ENCODE results near the gene TOP1. TPM values are rescaled to one million over a fixed set of nuclear protein-coding genes. Genes with fewer than 3 reads are reported as not detected.

Gene TOP1
- polyA plus RNA-seq, 1 of the 3 experiments (the other 2 are of a cell fraction) = 11.9 TPM

DNA sequence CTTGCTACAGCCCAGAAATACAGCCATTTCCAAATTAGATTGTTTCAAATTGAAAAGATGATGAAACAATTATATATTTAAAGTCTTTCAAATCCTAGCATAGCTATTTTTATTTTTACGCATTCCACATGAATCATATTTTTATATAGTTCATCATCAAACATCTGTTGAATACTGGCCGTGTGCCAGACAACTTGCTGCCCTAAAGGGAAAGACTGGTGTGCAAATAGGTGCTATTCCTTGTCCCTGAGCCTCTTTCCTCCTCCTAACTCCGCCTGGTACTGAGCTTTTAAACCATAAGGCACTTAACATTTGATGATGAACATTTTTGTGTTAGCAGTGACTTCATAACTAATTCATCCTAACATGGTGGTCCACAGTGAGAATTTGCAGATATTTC lies 90.0 kb downstream of the TOP1 start:
- Histone ChIP-seq H3K9me2 (no peaks in the 10 kb centered on the region), H4K20me1 (ENCODE audit: insufficient read depth) (0 out of 2 replicates have a peak, but pooled peaks cover 4% of the 10 kb centered on the region), H3K9ac (no peak overlapping the region), H3K27ac (ENCODE audit: low read depth in 2 of 2, low read length in 1 of 2) (0 out of 4 replicates have a peak overlapping the region, but pooled peaks of 1 of the 2 experiments have one; percentile 17), H3K27me3 (ENCODE audit: insufficient read depth) (no peaks in the 10 kb centered on the region), H3K4me2 (0 out of 2 replicates have a peak overlapping the region, but pooled peaks have one; percentile 2), H3K4me1 (ENCODE audit: control insufficient read depth in 1 of 2, insufficient read depth in 2 of 2, low read depth in 1 of 2, low read length in 1 of 2) (peaks cover 0 to 4% of the 10 kb centered on the region in 2 experiments; a peak in 2 of 4 replicates), H3K9me3 (no peaks in the 10 kb centered on the region), H3K36me3 (replicated peaks in 1 of 2; ENCODE audit: control insufficient read depth in 1 of 2, insufficient read depth in 2 of 2, low read length in 1 of 2) (peaks cover 81 to 90% of the 10 kb centered on the region in 2 experiments), H3K4me3 (ENCODE audit: low read depth in 2 of 2, low read length in 1 of 2) (no peak overlapping the region), H2AFZ (ENCODE audit: low read depth) (no peak overlapping the region), H3F3A (replicated peaks; ENCODE audit: insufficient read depth) (no peaks in the 10 kb centered on the region), H3K79me2 (ENCODE audit: insufficient read depth) (no peaks in the 10 kb centered on the region)
- ChIA-PET CTCF (interaction anchor here (0.7 to 1.6 kb wide), 3 partner anchors 16 to 119 kb away, joined by 3 to 7 read pairs (median 4); no protein-coding TSS in a partner anchor), POLR2A (no interaction called here)
- DNase-seq = no peak
- WGBS (ENCODE audit: low lambda C conversion rate) = 74% methylated on average over 3 of the region's 3 CpGs
- peak; percentile 33; the same call in 1 of the 2 replicates for TF ChIP-seq NFIC (IDR thresholded peaks at IDR 0.05; ENCODE audit: borderline replicate concordance)
- TF ChIP-seq, protein P1, sequence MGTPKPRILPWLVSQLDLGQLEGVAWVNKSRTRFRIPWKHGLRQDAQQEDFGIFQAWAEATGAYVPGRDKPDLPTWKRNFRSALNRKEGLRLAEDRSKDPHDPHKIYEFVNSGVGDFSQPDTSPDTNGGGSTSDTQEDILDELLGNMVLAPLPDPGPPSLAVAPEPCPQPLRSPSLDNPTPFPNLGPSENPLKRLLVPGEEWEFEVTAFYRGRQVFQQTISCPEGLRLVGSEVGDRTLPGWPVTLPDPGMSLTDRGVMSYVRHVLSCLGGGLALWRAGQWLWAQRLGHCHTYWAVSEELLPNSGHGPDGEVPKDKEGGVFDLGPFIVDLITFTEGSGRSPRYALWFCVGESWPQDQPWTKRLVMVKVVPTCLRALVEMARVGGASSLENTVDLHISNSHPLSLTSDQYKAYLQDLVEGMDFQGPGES (IDR thresholded peaks at IDR 0.05; ENCODE audit: low read depth, low read length) = no peak
- no peak for TF ChIP-seq RXRA (IDR thresholded peaks at IDR 0.05; ENCODE audit: borderline replicate concordance, low read depth)

- H4K20me1 ChIP-seq (ENCODE audit: insufficient read depth) = 0 out of 2 replicates have a peak, but pooled peaks cover 4% of the 10 kb centered on the region
- whole genome bisulfite sequencing (ENCODE audit: low lambda C conversion rate) = 88% methylated on average over 7 of the region's 7 CpGs
- no peak overlapping the region for H3K4me2 ChIP-seq
- H3K79me2 ChIP-seq (ENCODE audit: insufficient read depth) = no peaks in the 10 kb centered on the region
- no peak overlapping the region for H3K4me3 ChIP-seq (ENCODE audit: low read depth in 2 of 2, low read length in 1 of 2)
- H3K27me3 ChIP-seq (ENCODE audit: insufficient read depth) = no peaks in the 10 kb centered on the region
- peaks cover 79 to 86% of the 10 kb centered on the region in 2 experiments for H3K36me3 ChIP-seq (replicated peaks in 1 of 2; ENCODE audit: control insufficient read depth in 1 of 2, insufficient read depth in 2 of 2, low read length in 1 of 2)
- ChIA-PET POLR2A (no interaction called here), CTCF (interaction anchor here (0.6 to 1.6 kb wide), 4 partner anchors 15 to 146 kb away, joined by 3 to 7 read pairs (median 4); no protein-coding TSS in a partner anchor)
- no peak for DNase-seq
- H3K9me2 ChIP-seq = no peaks in the 10 kb centered on the region
- no peak overlapping the region for H3K27ac ChIP-seq (ENCODE audit: low read depth in 2 of 2, low read length in 1 of 2)
- no peak overlapping the region for H3K9ac ChIP-seq
- H2AFZ ChIP-seq (ENCODE audit: low read depth) = no peak overlapping the region
- H3F3A ChIP-seq (replicated peaks; ENCODE audit: insufficient read depth) = peaks cover under 1% of the 10 kb centered on the region
- no peaks in the 10 kb centered on the region for H3K9me3 ChIP-seq
- H3K4me1 ChIP-seq (ENCODE audit: control insufficient read depth in 1 of 2, insufficient read depth in 2 of 2, low read depth in 1 of 2, low read length in 1 of 2) = peaks cover 0 to 4% of the 10 kb centered on the region in 2 experiments; a peak in 2 of 4 replicates
- TF ChIP-seq, protein P2, sequence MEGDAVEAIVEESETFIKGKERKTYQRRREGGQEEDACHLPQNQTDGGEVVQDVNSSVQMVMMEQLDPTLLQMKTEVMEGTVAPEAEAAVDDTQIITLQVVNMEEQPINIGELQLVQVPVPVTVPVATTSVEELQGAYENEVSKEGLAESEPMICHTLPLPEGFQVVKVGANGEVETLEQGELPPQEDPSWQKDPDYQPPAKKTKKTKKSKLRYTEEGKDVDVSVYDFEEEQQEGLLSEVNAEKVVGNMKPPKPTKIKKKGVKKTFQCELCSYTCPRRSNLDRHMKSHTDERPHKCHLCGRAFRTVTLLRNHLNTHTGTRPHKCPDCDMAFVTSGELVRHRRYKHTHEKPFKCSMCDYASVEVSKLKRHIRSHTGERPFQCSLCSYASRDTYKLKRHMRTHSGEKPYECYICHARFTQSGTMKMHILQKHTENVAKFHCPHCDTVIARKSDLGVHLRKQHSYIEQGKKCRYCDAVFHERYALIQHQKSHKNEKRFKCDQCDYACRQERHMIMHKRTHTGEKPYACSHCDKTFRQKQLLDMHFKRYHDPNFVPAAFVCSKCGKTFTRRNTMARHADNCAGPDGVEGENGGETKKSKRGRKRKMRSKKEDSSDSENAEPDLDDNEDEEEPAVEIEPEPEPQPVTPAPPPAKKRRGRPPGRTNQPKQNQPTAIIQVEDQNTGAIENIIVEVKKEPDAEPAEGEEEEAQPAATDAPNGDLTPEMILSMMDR (IDR thresholded peaks at IDR 0.05) = no peak
- TF ChIP-seq MXI1 (IDR thresholded peaks at IDR 0.05; ENCODE audit: low read depth, low read length) (no peak), TEAD4 (IDR thresholded peaks at IDR 0.05; ENCODE audit: borderline replicate concordance, insufficient read depth) (no peak), SIN3A (IDR thresholded peaks at IDR 0.05; ENCODE audit: borderline replicate concordance, low read depth, low read length) (no peak), SMC3 (IDR thresholded peaks at IDR 0.05; ENCODE audit: low read depth, low read length) (no peak), TAF1 (IDR thresholded peaks at IDR 0.05; ENCODE audit: borderline replicate concordance, low read depth, low read length) (no peak), RAD21 (IDR thresholded peaks at IDR 0.05; ENCODE audit: low read length) (no peak)
- TF ChIP-seq, protein P3, sequence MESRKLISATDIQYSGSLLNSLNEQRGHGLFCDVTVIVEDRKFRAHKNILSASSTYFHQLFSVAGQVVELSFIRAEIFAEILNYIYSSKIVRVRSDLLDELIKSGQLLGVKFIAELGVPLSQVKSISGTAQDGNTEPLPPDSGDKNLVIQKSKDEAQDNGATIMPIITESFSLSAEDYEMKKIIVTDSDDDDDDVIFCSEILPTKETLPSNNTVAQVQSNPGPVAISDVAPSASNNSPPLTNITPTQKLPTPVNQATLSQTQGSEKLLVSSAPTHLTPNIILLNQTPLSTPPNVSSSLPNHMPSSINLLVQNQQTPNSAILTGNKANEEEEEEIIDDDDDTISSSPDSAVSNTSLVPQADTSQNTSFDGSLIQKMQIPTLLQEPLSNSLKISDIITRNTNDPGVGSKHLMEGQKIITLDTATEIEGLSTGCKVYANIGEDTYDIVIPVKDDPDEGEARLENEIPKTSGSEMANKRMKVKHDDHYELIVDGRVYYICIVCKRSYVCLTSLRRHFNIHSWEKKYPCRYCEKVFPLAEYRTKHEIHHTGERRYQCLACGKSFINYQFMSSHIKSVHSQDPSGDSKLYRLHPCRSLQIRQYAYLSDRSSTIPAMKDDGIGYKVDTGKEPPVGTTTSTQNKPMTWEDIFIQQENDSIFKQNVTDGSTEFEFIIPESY (IDR thresholded peaks at IDR 0.05; ENCODE audit: borderline replicate concordance, low read depth) = no peak
These were observed 91.3 kb downstream of the TOP1 start for GRCh38 chr20:41119614-41120561.
